T-cell (primary cell): ENCODE measurements around the gene FAM174C. TPM values are rescaled to one million over a fixed set of nuclear protein-coding genes. Genes with fewer than 3 reads are reported as not detected.
A peak's percentile ranks its signal among the peaks of the same experiment; 100 is the strongest.

Experiments
- ATAC-seq, 4 experiments: fragments of 200-7000 bp in 3 of 4; fragments of 150-1000 bp in 1 of 4; cut with Tn5 transposase; replicated peaks in 1 of 4; 1 replicate in 3 of 4; 2 replicates in 1 of 4; pipeline ENCODE4 v1.10.0; 2021; ENCODE audit warnings: moderate library complexity in 3 of 4, mild to moderate bottlenecking in 2 of 4, moderate number of reproducible peaks in 1 of 4
- CTCF ChIA-PET, 2 donors: fragments of 300-600 bp; sonication (Branson Sonifier 250); formaldehyde crosslinking; loops; one replicate each; lab custom pipeline; 2022; ENCODE audit warnings: antibody characterized with exemption in 2 of 2; lab: Charles Lee
- POLR2A ChIA-PET, 2 donors: fragments of 300-600 bp; sonication (Branson Sonifier 250); formaldehyde crosslinking; loops; one replicate each; lab custom pipeline; 2022; ENCODE audit warnings: antibody characterized with exemption in 2 of 2; lab: Charles Lee
- DNase-seq, 35 experiments: peaks; one replicate each; pipeline versions ENCODE4 v3.0.0 to v3.0.0-alpha.2; 2013 to 2023
- H3K27ac ChIP-seq: one replicate; pipeline ENCODE4 v1.5.1; 2013; ENCODE audit warnings: low read length
- H3K27me3 ChIP-seq, 2 experiments: replicated peaks in 1 of 2; 1 replicate in 1 of 2; 2 replicates in 1 of 2; pipeline versions ENCODE4 v1.6.1 to v1.7.0; 2013; ENCODE audit warnings: low read length in 1 of 2, mixed read lengths in 1 of 2; ENCODE audit not compliant: control insufficient read depth in 2 of 2, insufficient read depth in 2 of 2; ENCODE audit errors: extremely low read depth in 1 of 2
- H3K36me3 ChIP-seq, 2 donors: 1 replicate in 1 of 2; 2 replicates in 1 of 2; pipeline versions ENCODE4 v1.6.1 to v1.7.0; 2013; ENCODE audit warnings: low read length in 1 of 2; ENCODE audit not compliant: control insufficient read depth in 2 of 2, insufficient read depth in 1 of 2; ENCODE audit errors: extremely low read depth in 1 of 2
- H3K4me1 ChIP-seq, 2 experiments: 1 replicate in 1 of 2; 2 replicates in 1 of 2; pipeline versions ENCODE4 v1.6.1 to v1.7.0; 2013; ENCODE audit warnings: low read length in 2 of 2, mixed read lengths in 1 of 2; ENCODE audit not compliant: insufficient read depth in 2 of 2, control insufficient read depth in 1 of 2; ENCODE audit errors: extremely low read depth in 1 of 2
- H3K4me3 ChIP-seq, 2 donors: 1 replicate in 1 of 2; 2 replicates in 1 of 2; pipeline versions ENCODE4 v1.5.1 to v1.7.0; 2013; ENCODE audit warnings: mild to moderate bottlenecking in 2 of 2, low read length in 1 of 2, moderate library complexity in 1 of 2; ENCODE audit not compliant: control insufficient read depth in 1 of 2; ENCODE audit errors: extremely low read depth in 1 of 2
- H3K9me3 ChIP-seq: 2 replicates; pipeline ENCODE4 v1.7.0; 2013
- H3K27ac Mint-ChIP-seq, 2 donors: one replicate each; pipeline ENCODE4 v1.8.0; 2020 to 2021; ENCODE audit warnings: mild to moderate bottlenecking in 2 of 2, mixed read lengths in 2 of 2
- H3K27me3 Mint-ChIP-seq, 2 donors: one replicate each; pipeline ENCODE4 v1.8.0; 2021 to 2022; ENCODE audit warnings: mixed read lengths in 2 of 2
- H3K36me3 Mint-ChIP-seq: one replicate; pipeline ENCODE4 v1.8.0; 2021; ENCODE audit warnings: mixed read lengths
- H3K4me1 Mint-ChIP-seq, 3 donors: one replicate each; pipeline ENCODE4 v1.8.0; 2020 to 2022; ENCODE audit warnings: mixed read lengths in 3 of 3, mild to moderate bottlenecking in 1 of 3
- H3K4me3 Mint-ChIP-seq, 3 donors: one replicate each; pipeline ENCODE4 v1.8.0; 2020 to 2022; ENCODE audit warnings: mild to moderate bottlenecking in 3 of 3, mixed read lengths in 3 of 3, moderate library complexity in 3 of 3
- H3K9me3 Mint-ChIP-seq, 3 donors: one replicate each; pipeline ENCODE4 v1.8.0; 2020 to 2022; ENCODE audit warnings: mixed read lengths in 3 of 3
- WGBS: methylation state at CpG from one replicate; pipeline ENCODE4 v1.1.5; 2013; ENCODE audit warnings: missing lambda C conversion rate; ENCODE audit not compliant: insufficient coverage; 5-methylcytosine and 5-hydroxymethylcytosine counted together
- total RNA-seq, 35 experiments: library from RNA in 6 of 35; stranded (reverse) in 6 of 35; fragments of 120-200 nt in 1 of 35; gene quantifications; one replicate each; pipeline versions ENCODE4 v1.2.1 to v1.2.4 and lab custom pipeline; 2013 to 2026

Gene FAM174C
- total RNA-seq, 5 donors from 2014 or later (not counting 1 experiment from before 2014, with no cell fraction given) = 42.1 to 69.8 (median 60.4) TPM

DNA sequence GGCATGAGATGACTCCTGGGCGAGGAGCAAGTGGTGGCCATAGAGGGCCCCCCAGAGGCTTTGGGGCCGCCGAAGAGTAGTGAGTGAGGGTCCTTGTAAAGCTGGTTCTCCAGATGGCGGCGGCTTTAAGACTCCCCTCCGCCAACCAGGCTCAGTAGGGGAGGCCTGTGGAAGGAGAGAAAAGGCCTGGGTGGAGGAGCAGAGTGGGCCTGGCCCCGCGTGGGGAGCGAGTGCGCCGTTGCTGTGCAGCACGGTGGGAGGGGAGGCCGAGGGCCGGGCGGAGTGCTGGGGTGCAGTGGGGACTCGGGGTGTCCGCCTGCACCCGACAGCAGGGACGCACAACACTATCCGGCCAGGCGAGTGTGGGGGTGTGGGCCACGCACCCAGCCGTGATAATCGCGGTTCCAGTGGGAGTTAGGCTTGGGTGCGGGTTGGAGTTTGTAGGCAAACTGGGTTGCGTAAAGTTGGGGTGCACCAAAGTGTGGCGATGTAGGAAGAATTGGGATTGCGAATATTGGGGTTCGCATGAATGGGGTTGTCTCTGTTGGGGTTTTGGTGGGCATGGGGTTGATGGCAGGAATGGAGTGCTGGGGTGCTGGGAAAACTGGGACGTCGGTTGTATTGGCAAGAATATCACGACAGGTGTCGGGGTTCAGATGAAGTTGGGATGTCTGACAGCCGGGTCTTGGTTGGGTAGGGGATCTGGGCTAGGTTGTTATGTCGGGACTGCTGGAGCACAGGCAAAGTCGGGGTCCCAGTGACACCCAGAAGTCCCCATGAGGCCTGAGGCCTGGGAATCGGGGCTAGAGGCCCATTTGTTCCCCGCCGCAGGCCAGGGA, 6.9 kb upstream of the FAM174C start:
- H3K27me3 ChIP-seq = no peaks in the 10 kb centered on the region
- H3K27ac ChIP-seq = peak overlapping the region; percentile 75
- no peaks in the 10 kb centered on the region for H3K9me3 ChIP-seq
- no peak for DNase-seq
- H3K4me1 Mint-ChIP-seq = peaks cover 55 to 73% (median 59%) of the 10 kb centered on the region in 3 donors
- peaks cover 13 to 30% of the 10 kb centered on the region in 2 donors for H3K36me3 ChIP-seq
- peak overlapping the region; percentile 66 to 94 (median 76) for H3K4me3 Mint-ChIP-seq
- 62% methylated on average over 28 of the region's 40 CpGs for WGBS
- H3K27me3 Mint-ChIP-seq = no peaks in the 10 kb centered on the region
- H3K4me1 ChIP-seq = peaks cover 39 to 71% of the 10 kb centered on the region in 2 experiments
- ATAC-seq = no peak
- H3K4me3 ChIP-seq = peak overlapping the region; percentile 5 to 95
- ChIA-PET CTCF (interaction anchor here (0.5 to 3.6 kb wide), 9 partner anchors 10 to 1768 kb away, joined by 3 to 115 read pairs (median 4); no protein-coding TSS in a partner anchor), POLR2A (interaction anchor here (0.5 to 2.8 kb wide), 29 partner anchors 9 to 877 kb away, joined by 3 to 58 read pairs (median 4); partner anchors contain the start of genes ABCA7 (in 1 of the 2), ARHGAP45 (in 1 of the 2), RNU6-2 (in 1 of the 2) and TCF3 (in 1 of the 2))
- H3K27ac Mint-ChIP-seq = peak overlapping the region; percentile 79 to 80
- H3K9me3 Mint-ChIP-seq = no peaks in the 10 kb centered on the region
- peaks cover 31% of the 10 kb centered on the region for H3K36me3 Mint-ChIP-seq

- Histone ChIP-seq H3K36me3 (peaks cover 19 to 37% of the 10 kb centered on the region in 2 donors), H3K4me1 (peaks cover 44 to 77% of the 10 kb centered on the region in 2 experiments), H3K27ac (peak within 1 kb of the TSS; percentile 91), H3K9me3 (no peaks in the 10 kb centered on the region), H3K4me3 (peak within 1 kb of the TSS; percentile 95 to 99), H3K27me3 (no peaks in the 10 kb centered on the region)
- POLR2A ChIA-PET = interaction anchor here (0.5 to 2.8 kb wide), 30 partner anchors 10 to 876 kb away, joined by 3 to 58 read pairs (median 4); partner anchors contain the start of genes ABCA7 (in 1 of the 2), ARHGAP45 (in 1 of the 2), RNU6-2 (in 1 of the 2) and TCF3 (in 1 of the 2)
- under 1% methylated on average over 50 of the region's 50 CpGs for WGBS
- Mint-ChIP-seq H3K27ac (peak within 1 kb of the TSS; percentile 86 to 89), H3K27me3 (no peaks in the 10 kb centered on the region), H3K36me3 (peaks cover 37% of the 10 kb centered on the region), H3K4me3 (peak within 1 kb of the TSS; percentile 82 to 94 (median 89)), H3K9me3 (no peaks in the 10 kb centered on the region), H3K4me1 (peaks cover 61 to 79% (median 64%) of the 10 kb centered on the region in 3 donors)
- peak; percentile 79 to 83 (median 82) for ATAC-seq
- CTCF ChIA-PET = interaction anchor here in 1 of 2 donors (0.6 to 1.4 kb wide), 6 partner anchors 11 to 1767 kb away, joined by 3 to 47 read pairs (median 4); no protein-coding TSS in a partner anchor
- DNase-seq = peak; percentile 94 to 100 (median 98)
Observed at GRCh38 chr19:1269065-1269477, 6.3 kb upstream of the FAM174C start, which contains the start of gene CIRBP. Gene CIRBP (plus strand): TSS chr19:1269332. CDS start chr19:1270934, 1,602 bp downstream.

- Histone ChIP-seq H3K27ac (peak overlapping the region; percentile 91), H3K27me3 (no peaks in the 10 kb centered on the region), H3K36me3 (peaks cover 25 to 42% of the 10 kb centered on the region in 2 donors), H3K4me1 (peaks cover 50 to 83% of the 10 kb centered on the region in 2 experiments), H3K9me3 (no peaks in the 10 kb centered on the region), H3K4me3 (peak overlapping the region; percentile 95 to 99)
- Mint-ChIP-seq H3K27me3 (no peaks in the 10 kb centered on the region), H3K36me3 (peaks cover 37% of the 10 kb centered on the region), H3K4me1 (peaks cover 64 to 78% (median 65%) of the 10 kb centered on the region in 3 donors), H3K9me3 (no peaks in the 10 kb centered on the region), H3K4me3 (peak overlapping the region; percentile 82 to 94 (median 89)), H3K27ac (peak overlapping the region; percentile 86 to 89)
- DNase-seq (peak; percentile 73 to 93 (median 84)), ATAC-seq (peak; percentile 48 to 55 (median 54))
- CTCF ChIA-PET = interaction anchor here in 1 of 2 donors (1.0 to 1.4 kb wide), 4 partner anchors 11 to 26 kb away, joined by 3 to 47 read pairs (median 4); no protein-coding TSS in a partner anchor
- POLR2A ChIA-PET = interaction anchor here (0.6 to 2.8 kb wide), 13 partner anchors 10 to 1349 kb away, joined by 3 to 58 read pairs (median 5); partner anchors contain the start of genes ABCA7 (in 1 of the 2), ARHGAP45 (in 1 of the 2) and TCF3 (in 1 of the 2)
- under 1% methylated on average over 61 of the region's 64 CpGs for WGBS
Observed at GRCh38 chr19:1269478-1270212, 5.7 kb upstream of the FAM174C start.

GRCh38 chr19:1270213-1270853, 5.0 kb upstream of the FAM174C start:
- Mint-ChIP-seq H3K27ac (peak overlapping the region; percentile 86 to 89), H3K36me3 (peaks cover 37% of the 10 kb centered on the region), H3K4me1 (peaks cover 59 to 73% (median 62%) of the 10 kb centered on the region in 3 donors), H3K27me3 (no peaks in the 10 kb centered on the region), H3K9me3 (no peaks in the 10 kb centered on the region), H3K4me3 (peak overlapping the region; percentile 82 to 94 (median 89))
- Histone ChIP-seq H3K9me3 (no peaks in the 10 kb centered on the region), H3K27ac (peak overlapping the region; percentile 91), H3K27me3 (no peaks in the 10 kb centered on the region), H3K36me3 (peaks cover 22 to 47% of the 10 kb centered on the region in 2 donors), H3K4me1 (peaks cover 53 to 89% of the 10 kb centered on the region in 2 experiments), H3K4me3 (peak overlapping the region; percentile 95 to 99)
- DNase-seq (peak in 2 of 35 experiments; percentile 35 to 43), ATAC-seq (no peak)
- 0% methylated on average over 3 of the region's 8 CpGs for WGBS
- CTCF ChIA-PET = no interaction called here
- POLR2A ChIA-PET = no interaction called here

GRCh38 chr19:1270854-1271527, 4.3 kb upstream of the FAM174C start:
- DNase-seq (peak in 1 of 35 experiments; percentile 32), ATAC-seq (no peak)
- Histone ChIP-seq H3K27me3 (no peaks in the 10 kb centered on the region), H3K36me3 (peaks cover 21 to 47% of the 10 kb centered on the region in 2 donors), H3K4me3 (peak overlapping the region; percentile 95 to 99), H3K27ac (peak overlapping the region; percentile 91), H3K9me3 (no peaks in the 10 kb centered on the region), H3K4me1 (peaks cover 51 to 87% of the 10 kb centered on the region in 2 experiments)
- Mint-ChIP-seq H3K9me3 (no peaks in the 10 kb centered on the region), H3K4me3 (peak overlapping the region; percentile 82 to 94 (median 89)), H3K27me3 (no peaks in the 10 kb centered on the region), H3K36me3 (peaks cover 37% of the 10 kb centered on the region), H3K4me1 (peaks cover 58 to 68% (median 58%) of the 10 kb centered on the region in 3 donors), H3K27ac (peak overlapping the region; percentile 86 to 89)
- 64% methylated on average over 20 of the region's 26 CpGs for WGBS
- POLR2A ChIA-PET = no interaction called here
- CTCF ChIA-PET = no interaction called here
